Hippocampal formation (tissue), 2 donors: ENCODE results near the gene GGTLC2.
"Not testable (repeated sequence)": the region's sequence is repeated elsewhere in the genome, so short reads cannot be mapped to it uniquely, and the experiment has no call there.

ENCODE experiments used
- DNase-seq, 2 donors: peaks; one replicate each; lab custom pipeline; 2025; lab: John Stamatoyannopoulos, UW

Gene GGTLC2

DNA sequence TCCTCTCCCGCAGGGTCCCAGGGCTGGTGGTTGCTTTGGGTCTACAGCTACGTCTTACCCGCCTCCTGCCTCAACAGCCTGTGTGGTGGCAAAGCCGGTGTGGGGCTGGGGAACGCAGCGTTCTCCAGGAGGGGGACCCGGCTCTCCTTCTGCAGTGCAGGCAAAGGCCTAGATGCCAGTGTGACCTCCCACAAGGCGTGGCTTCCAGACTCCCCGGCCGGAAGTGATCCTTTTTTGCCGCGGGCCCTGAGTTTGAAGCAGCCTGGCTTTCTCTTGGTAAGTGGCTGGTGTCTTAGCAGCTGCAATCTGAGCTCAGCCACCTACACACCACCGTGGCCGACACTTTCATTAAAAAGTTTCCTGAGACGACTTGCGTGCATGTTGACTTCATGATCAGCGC lies 6.1 kb upstream of the GGTLC2 start:
- DNase-seq: not testable (repeated sequence)

GRCh38 chr22:22642255-22642654 lies 2.2 kb upstream of the GGTLC2 start:
- not testable (repeated sequence) for DNase-seq

DNA sequence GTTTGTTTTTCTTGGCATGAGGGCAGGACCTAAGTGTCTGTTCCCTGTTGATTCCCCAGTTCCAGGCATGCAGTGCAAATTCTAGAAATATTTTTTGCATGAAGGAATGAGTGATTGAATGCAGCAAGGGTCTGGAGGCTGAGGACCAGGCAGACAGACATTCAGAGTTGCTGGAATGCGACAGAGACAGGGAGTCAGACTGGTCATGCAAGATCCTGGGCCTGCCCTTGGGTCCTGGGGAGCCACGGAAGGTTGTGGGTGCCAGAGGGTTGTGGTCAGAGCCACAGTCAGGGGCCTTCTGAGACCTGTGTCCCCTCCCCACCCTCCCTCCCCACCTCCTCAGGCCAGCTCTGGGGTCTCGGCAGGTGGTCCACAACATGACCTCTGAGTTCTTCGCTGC lies 1.6 kb downstream of the GGTLC2 start:
- DNase-seq: not testable (repeated sequence)

DNA sequence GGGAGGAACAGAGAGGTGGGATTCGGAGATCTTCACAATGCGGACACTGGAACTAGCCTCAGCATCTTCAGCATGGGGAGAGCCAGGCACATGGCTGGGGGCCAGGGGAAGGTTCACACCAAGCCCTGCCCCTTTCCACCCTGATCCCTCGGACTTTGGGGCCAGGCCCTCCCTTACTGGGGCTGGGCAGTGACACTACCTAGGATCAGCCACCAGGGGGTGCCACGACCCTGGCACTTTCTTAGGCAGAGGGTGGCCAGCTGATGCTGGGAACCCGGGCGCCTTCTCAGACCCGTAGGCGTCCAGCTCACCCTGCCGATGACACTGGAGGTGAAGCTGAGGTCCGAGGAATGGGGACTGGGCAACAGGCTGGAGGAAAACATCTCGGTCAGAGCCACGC lies 3.5 kb downstream of the GGTLC2 start:
- not testable (repeated sequence) for DNase-seq

GRCh38 chr22:22648863-22649536 lies 4.6 kb downstream of the GGTLC2 start:
- DNase-seq: not testable (repeated sequence)

DNA sequence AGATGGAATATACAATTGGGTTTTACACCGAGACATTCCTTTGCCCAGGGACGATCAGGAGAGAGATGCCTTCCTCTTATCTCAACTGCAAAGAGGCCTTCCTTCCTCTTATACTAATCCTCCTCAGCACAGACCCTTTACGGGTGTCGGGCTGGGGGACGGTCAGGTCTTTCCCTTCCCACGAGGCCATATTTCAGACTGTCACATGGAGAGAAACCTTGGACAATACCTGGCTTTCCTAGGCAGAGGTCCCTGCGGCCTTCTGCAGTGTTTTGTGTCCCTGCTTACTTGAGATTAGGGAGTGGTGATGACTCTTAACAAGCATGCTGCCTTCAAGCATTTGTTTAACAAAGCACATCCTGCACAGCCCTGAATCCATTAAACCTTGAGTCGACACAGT lies 5.3 kb downstream of the GGTLC2 start:
- DNase-seq: not testable (repeated sequence)

- not testable (repeated sequence) for DNase-seq
These were observed 6.0 kb downstream of the GGTLC2 start for GRCh38 chr22:22650398-22650797.

DNA sequence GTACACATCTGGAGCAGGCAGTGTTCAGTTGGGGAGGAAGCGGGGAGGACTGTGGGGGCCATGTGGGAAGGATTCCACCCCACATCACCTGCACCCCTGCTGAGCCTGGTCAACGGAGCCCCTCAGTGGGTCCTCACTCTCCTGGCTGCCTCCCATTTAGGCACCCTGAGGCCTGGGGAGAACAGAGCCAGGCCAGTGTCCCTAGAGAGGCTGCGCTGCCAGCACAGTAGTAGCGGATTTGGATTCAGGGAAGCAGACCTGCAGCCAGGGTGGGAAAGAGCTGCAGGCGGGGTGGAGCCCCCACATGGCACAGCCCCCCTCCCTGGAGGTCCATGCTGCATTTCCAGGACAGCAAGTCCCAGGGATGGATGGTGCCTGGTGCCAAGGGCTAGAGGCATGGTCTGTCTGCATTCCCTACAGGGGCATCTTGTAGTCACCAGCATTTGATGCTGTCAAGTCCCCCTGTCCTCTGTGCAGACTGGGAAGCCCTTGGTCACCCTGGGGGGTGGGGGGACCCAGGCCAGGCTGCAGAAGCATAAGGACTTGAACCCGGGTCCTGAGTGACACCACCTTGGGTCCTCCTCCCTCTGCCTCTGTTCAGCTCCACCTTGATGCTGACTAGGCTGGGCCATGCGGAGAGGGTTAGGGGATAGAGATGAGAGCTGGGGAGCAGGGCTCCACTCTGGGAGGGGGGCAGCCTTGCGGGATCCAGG lies 6.5 kb downstream of the GGTLC2 start:
- DNase-seq: not testable (repeated sequence)

- DNase-seq: not testable (repeated sequence)
These were observed 7.2 kb downstream of the GGTLC2 start for GRCh38 chr22:22651593-22651992.

GRCh38 chr22:22652102-22652501 lies 7.7 kb downstream of the GGTLC2 start:
- DNase-seq: not testable (repeated sequence)

GRCh38 chr22:22652573-22652972 lies 8.2 kb downstream of the GGTLC2 start:
- DNase-seq: not testable (repeated sequence)

GRCh38 chr22:22653677-22654381 lies 9.4 kb downstream of the GGTLC2 start:
- not testable (repeated sequence) for DNase-seq

GRCh38 chr22:22655452-22656290 lies 11.3 kb downstream of the GGTLC2 start:
- no peak for DNase-seq

GRCh38 chr22:22657712-22658111 lies 13.3 kb downstream of the GGTLC2 start:
- no peak for DNase-seq

DNA sequence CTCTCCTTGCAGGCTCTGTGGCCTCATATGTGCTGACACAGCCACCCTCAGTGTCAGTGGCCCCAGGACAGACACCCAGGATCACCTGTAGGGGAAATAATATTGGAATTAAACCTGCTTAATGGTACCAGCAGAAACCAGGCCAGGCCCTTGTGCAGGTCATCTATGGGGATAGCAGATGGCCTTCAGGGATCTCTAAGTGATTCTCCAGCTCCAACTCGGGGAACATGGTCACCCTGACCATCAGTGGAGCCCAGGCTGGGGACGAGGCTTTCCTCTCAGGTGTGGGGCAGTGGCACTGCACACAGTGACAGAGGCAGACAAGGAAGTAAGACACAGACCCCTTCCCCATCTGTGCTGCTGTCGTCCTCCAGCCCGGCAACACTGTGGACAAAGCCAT lies 16.9 kb downstream of the GGTLC2 start:
- DNase-seq: no peak

DNA sequence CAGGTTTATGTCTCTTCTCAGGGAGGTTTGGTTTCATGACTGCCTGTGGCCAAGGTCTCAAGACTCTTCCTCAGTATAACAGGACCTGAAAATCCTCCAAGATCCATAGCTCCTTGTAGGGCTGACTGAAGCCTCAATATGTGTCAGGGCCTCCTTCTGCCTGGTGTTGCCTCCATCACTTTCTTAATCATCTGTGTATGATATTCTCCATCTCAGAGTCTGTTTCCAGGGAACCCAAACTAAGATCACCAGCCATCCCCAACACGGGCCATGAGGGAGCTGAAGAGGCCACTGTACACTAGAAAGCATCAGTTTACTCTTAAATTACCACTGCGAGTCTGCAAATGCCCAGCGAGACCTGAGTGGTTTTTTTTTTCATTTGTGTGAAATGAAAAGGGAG lies 17.7 kb downstream of the GGTLC2 start:
- no peak for DNase-seq

GRCh38 chr22:22663861-22664800 lies 19.7 kb downstream of the GGTLC2 start:
- no peak for DNase-seq

DNA sequence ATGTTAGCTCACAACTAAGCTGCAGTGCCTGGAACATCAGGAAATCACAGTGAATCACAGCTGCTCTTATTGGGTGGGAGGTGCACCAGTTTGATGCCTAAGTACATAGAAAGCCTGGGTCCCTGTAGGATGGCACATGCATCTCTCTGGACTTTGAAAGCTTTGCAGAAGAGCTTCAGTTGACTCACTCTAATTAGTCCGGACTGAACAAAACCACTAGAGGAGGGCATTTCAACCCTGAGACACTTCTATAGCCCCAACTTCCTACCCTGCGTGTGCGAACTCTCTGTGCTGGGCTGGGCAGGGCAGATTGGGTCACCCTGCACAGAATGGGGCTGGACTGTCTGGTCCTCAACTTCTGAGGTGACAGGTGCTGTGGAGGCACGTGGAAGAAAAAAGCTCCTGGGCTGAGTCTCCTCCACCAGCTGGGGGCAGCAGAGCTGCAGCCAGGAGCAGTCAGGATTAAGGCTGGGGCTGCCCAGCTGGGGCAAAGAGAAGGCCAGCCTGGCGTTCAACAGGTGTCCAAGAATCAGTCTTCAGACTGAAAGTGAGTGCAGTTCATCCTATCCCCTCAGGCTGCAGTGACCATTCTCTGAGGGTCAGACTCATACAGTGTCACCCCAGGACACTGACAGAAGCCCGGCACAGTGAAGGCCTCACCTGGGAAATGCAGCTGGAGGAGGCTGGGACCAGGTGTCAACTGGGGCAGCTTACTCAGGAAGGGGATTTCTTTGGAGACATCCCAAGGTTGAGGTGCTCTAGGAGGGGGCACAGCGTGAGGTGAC lies 22.1 kb downstream of the GGTLC2 start:
- DNase-seq: no peak

DNA sequence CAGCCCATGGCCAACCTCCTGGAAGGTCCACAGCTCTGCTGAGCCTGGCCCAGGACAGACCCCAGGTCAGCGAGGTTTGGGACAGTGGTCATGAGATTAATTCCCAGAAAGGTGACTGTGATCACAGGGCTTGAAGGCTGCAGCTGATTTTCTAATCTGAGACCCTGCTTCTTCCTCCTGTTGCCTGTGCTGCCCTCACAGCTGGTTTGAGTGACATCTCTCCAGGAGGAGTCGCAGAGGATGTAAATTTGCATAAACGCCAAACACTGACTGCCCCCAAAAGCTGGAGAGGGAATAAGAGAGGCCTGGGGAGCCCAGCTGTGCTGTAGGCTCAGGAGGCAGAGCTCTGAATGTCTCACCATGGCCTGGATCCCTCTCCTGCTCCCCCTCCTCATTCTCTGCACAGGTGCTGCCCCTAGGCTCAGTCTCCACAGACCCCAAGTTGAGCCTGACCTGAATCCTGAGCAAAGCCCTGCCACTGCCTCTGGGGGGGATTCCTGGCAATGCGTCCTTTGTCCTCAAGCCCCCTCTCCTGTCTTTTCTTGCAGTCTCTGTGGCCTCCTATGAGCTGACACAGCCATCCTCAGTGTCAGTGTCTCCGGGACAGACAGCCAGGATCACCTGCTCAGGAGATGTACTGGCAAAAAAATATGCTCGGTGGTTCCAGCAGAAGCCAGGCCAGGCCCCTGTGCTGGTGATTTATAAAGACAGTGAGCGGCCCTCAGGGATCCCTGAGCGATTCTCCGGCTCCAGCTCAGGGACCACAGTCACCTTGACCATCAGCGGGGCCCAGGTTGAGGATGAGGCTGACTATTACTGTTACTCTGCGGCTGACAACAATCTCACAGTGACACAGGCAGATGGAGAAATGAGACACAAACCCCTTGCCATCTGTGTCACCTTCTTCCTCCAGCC lies 23.8 kb downstream of the GGTLC2 start:
- no peak for DNase-seq
